HG03064 (cell line): ENCODE results near the gene ZNF619.
"Not testable (repeated sequence)": the region's sequence is repeated elsewhere in the genome, so short reads cannot be mapped to it uniquely, and the experiment has no call there.

ENCODE experiments used
- ATAC-seq: cut with Tn5 transposase; IDR thresholded peaks from one replicate; pipeline ENCODE4 v1.9.1; 2021; ENCODE audit warnings: low read depth; ENCODE audit not compliant: unreplicated experiment

ZNF619 gene

DNA sequence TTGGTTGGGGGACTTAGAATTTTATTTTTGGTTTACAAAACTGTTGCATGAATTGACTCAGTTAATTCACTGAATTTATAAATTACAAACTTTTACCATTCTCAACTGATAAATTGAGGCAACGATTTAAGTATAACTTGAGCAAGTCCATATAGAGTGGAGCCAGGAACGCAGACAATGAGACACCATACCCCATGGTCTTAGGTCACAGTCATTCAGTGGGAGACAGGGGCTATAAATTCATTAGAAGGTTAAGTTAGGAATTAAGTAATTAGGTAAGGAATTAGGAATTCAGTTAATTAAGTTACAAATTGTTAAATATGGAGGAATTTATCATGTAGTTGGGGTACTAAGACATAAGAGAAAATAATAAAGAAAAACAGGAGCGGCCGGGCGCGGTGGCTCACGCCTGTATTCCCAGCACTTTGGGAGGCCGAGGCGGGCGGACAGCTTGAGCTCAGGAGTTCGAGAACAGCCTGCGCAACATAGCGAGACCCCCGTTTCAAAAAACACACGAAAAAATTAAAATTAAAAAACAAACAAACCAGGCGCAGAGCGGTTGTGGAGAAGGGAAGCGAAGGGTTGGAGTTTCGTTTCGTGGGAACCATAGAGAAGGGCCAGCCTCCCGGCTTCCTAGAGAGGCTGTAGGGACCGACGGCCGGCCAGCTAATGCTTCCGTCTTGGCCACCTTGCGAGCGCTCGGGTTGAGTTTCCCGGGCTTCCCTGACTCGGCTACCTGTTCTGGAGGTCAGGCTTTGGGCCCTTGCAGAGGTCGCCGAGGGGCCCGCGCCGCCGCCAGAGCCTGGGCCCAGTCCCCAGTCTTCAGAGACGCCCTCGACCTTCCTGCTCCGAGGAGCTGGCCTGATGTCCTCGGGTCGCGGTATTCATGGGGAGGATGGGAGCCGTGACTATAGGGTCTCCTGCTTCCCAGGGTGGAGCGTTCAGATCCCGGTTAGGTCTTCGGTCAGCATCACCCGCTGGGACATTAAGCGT lies at the start of gene ZNF619:
TSS of gene ZNF619 (plus strand) at position 645 of the 993 bp plus-strand sequence. CDS start 858 bp downstream, outside the sequence.
- no peak for ATAC-seq

DNA sequence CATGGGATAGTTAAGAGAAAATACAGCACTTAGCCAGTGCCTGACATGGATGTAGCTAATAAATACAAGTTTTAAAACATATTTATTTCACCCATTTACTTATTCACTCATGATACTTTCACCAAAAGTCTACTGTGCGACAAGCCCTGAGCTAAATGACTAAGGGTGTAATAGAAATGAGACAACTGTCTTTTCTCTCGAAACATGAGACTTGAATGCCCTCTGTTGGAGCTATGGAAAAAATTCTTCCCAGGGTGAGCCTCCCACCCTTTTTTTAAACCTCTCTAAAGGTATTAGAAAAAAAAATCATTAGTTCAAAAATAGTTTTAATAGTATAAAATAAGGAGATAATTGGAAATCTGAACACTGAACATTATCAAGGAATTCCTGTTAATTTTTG lies 44.1 kb upstream of the ZNF619 start:
- ATAC-seq, result no peak

DNA sequence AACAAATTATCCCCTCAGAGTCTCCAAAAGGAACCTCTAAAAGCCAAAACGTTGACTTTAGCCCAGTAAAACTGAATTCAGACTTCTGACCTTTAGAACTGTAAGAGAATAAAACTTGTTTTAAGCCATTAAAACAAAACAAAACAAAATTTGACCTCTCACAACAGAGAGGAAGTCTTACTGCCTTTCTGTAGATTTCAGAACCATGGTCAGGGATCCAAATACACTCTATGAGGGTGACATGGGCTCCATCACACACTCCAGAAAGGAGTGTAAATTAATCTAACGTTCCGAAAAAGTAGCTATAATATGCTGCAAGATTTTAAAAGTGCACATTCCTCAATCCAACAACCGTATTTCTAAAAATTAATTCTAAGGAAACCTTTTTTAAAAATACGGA lies 39.0 kb upstream of the ZNF619 start:
- ATAC-seq, result no peak

DNA sequence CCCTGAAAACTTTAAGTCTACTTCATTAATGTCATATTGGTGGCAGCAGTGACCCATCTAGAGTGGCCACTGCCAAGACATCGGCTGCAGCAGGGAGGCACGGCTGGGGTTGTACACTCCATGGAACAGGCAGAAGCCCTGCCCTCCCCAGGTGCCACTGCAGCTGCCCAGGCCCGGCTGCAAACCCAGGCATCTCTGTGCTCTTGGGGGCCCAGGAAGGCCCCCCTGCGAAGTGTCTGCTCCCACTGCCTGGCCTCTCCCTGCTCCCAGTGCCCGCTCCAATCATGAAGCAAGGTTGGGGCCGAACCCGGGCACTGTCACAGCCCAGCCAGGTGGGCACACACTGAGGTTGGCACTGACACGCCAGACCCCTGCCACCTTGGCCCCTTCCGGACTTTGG lies 31.9 kb upstream of the ZNF619 start:
- ATAC-seq, result no peak

DNA sequence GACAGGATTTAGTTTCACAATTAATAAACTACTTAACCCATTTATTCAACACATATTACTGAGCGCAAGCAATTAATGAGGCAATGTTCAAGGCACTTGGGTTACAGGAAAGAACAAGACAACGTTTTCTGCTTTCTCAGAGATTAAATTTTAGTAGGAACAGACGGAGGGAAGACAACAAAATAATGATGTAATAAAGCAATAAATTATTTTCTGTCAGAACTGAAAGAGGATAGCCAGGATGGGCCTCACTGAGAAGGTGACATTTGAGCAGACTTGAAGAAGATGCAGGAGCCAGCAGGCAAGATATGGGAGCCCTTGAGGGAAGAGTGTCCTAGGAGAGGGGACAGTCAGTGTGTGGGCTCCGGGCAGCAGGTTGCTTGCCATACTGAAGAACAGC lies 31.0 kb upstream of the ZNF619 start:
- no peak for ATAC-seq

DNA sequence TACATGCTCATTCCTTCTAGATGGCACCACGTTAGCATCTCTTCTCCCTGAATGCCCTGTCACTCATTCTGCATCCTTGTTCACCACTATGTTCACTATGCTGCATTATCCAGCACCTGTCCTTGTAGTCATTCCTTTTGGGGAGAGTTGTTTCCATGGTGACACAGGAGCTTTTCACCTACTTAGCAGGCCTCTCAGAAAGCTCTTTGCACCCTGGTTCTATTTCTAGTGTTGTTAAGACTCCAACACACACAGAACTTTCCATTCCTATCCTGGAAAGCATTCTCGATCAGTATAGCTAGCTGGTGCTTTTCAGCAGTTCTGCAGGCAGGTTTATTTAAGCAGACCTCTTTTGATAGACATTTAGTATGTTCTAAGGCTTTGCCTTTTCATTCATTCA lies 26.5 kb upstream of the ZNF619 start:
- no peak for ATAC-seq

DNA sequence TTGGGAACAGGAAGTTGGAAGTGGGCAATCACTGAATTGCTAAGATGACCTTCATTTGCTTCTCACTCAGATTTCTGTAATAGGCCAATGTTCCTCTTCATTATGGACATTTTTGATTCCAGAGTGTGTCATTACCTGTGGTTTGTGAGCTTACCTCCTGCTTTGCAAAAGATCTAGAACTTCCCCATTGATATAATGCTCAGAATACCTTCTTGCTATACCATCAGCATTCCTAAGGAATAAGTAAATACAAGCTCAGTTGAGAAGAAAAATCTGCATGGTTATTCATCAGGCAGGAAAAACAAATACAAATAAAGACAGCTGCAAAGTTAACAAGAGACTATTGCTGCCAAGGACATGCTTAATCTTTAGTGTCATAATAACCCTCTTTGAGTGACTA lies 25.4 kb upstream of the ZNF619 start:
- ATAC-seq, result no peak

DNA sequence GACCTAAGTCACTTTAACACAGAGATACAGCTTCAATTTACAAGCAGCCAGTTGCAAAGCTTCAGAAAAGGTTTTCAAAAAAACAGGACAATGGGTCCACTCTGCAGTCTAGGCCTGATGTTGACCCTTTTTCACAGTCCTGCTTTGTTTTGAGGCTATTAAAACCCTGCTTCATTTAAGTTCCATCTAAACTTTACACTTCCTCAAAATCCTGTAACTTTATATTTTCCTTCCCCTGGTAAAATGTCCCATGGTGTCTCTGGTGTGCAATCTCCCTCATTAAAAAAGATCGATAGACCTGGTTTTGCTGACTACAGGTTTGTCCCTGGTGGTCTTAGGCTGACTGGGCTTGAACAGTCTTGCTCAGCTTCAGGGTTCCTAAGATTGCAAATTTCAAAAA lies 24.9 kb upstream of the ZNF619 start:
- ATAC-seq, result no peak

DNA sequence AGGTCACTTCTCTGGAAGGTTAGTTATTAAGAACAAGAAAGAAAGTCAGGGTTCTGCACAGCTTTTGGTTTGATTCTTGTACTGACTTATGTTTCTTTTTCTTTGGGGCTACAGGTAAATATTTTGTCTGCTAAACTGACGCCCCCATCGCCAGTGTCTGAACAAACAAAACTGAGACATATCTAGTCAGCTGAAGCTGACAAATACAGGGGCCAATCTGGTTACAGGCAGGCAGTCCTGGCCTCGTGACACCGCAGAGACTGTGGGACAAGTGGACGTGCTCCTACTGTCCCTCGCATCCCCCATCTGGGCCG lies 24.4 kb upstream of the ZNF619 start:
- ATAC-seq, result no peak

DNA sequence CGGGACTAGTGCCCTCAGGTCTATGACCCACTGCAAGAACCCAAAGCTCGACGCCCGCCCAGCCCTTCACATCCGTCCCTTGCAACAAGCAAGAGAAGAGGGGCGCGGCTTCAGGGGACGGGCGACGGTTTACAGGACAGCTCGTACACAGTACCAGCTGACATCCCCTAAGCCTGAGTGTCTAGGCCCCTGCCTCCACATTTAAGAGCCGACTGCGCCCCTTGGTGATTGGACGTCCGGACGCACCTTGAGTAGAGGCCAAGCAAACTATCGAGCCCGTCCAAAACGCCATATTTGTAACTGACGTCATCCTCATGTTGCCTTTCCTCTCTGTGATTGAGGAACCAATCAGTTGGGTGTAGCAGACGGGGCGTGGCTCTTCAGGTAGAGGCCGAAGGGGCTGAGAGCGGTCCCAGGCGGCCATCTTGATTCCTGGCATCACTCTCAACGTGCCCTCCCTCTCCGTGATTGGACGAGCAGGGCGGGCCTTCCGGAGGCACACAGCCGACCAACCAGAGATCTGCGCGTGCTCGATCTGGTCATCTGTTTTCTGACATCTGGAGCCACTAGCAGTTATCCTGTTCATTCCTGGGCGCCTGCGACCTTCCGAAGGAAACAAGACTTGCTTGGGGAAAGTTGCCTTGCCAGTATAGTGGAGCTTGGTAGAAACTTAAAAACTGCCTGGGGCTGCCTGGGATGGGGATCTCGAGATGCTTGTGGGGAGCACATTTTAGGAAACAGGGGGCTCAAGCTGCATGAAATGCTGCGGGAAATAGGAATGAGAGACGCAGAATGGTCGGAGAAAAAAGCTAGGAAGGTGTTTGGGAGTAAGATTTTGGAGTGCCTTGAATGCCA lies 23.8 kb upstream of the ZNF619 start:
- ATAC-seq, result peak; percentile 91

DNA sequence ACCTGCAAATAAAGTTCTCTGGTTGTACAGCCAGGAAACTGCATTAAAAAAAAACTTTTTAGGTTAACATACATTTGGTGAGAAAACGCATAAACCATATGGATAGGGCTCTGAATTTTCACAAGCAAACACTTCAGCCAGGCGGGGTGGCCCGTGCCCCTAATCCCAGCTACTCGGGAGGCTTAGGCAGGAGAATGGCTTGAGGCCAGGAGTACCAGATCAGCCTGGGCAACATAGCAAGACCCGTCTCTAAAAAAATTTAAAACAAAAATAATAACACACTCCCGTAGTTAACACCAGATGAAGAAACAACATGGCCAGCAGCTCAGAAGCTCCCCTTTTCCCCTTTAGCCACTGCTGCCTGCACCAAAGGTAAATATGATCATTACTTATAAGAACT lies 23.0 kb upstream of the ZNF619 start:
- no peak for ATAC-seq

DNA sequence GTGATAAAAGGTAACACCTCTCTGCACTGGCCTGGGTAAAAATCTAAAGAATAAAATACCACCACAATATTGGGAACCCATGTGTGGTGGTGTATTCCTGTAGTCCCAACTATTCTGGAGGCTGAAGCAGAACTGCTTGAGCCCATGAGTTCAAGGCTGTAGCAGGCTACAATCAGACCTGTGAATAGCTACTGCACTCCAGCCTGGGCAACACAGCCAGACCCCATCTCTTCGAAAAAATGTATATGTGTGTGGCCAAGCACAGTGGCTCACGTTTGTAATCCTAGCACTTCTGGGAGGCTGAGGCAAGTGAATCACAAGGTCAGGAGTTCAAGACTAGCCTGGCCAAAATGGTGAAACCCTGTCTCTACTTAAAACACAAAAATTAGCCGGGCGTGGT lies 21.6 kb upstream of the ZNF619 start:
- no peak for ATAC-seq

DNA sequence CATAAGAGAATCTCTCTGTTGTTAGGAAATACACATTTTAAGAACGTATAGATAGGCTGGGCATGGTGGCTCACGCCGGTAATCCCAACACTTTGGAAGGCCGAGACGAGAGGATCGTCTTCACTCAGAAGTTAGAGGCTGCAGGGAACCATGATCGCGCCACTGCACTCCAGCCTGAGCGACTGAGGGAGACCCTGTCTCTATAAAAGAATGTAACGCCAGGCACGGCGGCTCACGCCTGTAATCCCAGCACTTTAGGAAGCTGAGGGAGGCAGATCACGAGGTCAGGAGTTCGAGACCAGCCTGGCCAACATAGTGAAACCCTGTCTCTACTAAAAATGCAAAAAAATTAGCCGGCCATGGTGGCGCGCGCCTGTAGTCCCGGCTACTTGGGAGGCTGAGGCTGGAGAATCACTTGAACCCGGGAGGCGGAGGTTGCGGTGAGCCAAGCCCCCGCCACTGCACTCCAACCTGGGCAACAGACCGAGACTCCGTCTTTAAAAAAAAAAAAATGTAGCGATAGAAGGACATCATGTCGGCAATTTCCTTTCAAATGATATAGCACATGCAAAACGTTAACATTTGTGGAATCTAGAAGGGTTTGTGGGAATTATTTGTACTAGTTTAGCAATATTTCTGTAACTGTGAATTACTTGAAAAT lies 20.5 kb upstream of the ZNF619 start:
- ATAC-seq, result no peak

DNA sequence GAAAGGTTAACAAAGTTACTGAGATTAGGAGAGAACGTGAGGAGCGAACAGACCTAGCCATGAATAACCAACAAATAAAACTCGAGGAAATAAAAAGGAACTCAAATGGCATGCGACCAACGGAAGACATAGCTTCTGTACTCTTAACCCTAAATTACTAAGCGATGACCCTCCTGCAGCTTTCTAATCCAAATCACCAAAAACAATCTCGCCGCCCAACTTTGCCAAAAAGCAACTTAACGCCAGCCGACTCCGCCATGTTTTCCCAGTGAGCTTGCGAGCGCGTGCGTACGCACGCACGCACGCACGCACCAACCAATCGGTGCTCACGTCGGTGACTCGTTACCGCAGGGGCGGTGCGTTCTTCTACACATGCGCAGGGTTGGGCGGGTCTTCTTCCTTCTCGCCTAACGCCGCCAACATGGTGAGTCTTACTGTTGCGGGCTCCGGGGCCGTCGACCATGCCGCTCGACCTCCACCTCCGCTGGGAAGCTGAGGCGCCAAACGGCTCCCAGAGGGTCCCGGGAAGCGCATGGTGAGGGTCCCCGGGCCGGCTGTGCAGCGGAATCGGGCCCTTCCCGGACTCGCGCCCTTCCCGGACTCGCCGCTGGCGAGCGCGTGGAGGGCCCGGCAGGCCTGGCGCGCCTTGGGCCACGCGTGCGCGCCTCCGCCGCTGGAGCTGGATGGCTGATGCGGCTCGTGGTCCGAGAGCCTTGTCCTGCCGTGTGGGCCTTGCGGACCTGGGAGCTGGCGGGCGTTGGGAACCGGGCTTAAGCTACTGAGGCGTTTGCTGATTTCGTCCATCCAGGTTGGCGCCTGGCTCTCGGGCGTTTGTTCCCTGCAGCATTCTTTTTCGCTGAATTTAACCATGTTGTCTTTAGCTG lies 19.7 kb upstream of the ZNF619 start, which contains the start of gene RPL14:
TSS of gene RPL14 (plus strand) at position 400 of the 884 bp plus-strand sequence. CDS start at position 533, 133 bp downstream.
- ATAC-seq, result peak; percentile 60

DNA sequence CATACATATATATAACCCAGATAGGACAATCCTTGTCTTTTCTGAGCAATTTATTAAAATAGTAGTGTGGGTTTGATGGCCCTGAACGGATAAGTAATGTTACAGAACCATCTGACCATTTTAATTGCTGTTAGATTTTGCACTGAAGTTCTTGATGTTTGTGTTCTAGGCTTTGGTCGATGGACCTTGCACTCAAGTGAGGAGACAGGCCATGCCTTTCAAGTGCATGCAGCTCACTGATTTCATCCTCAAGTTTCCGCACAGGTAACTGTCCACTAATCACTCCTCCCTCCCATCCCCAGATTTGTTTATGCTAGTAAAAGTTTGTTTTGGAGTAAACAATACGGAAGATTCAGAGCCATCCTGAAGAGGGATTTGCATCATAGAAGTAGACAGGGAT lies 18.4 kb upstream of the ZNF619 start:
- no peak for ATAC-seq

DNA sequence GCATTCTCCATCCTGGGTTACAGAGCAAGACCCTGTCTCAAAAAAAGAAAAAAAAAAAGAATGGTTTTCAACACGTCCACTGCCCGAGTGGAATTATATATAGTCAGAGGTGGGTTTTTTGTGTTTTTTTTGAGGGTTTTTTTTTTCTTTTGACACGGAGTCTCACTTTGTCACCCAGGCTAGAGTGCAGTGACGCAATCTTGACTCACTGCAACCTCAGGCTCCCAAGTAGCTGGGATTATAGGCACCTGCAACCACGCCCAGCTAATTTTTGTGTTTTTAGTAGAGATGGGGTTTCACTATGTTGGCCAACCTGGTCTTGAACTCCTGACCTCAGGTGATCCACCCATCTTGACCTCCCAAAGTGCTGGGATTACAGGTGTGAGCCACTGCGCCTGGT lies 16.4 kb upstream of the ZNF619 start:
- ATAC-seq, result not testable (repeated sequence)

DNA sequence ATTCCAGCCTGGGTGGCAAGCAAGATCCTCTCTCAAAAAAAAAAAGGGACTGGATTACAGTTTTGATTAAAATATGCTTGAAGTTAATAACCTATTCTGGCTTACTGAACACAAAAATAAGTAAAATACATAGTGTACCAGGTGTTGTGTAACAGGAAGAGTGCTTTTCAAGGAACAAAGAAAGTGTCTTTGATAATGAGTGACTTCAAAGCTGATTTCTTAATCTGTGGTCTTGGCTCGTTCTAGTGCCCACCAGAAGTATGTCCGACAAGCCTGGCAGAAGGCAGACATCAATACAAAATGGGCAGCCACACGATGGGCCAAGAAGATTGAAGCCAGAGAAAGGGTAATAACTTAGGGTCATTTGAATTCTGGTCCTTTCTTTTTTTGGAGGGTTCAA lies 15.8 kb upstream of the ZNF619 start:
- ATAC-seq, result no peak

DNA sequence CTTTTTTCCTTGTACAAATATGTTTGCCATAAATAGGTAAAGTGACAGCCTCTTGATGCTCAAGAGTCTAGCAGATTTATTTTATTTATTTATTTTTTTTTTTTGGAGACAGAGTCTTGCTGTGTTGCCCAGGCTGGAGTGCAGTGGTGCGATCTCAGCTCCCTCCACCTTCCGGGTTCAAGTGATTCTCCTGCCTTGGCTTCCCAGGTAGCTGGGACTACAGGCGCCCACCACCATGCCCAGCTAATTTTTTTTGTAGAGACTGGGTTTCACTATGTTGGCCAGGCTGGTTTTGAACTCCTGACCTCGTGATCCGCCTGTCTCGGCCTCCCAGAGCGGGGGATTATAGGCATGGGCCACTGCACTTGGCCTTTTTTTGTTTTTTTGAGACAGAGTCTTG lies 14.1 kb upstream of the ZNF619 start:
- ATAC-seq, result not testable (repeated sequence)

DNA sequence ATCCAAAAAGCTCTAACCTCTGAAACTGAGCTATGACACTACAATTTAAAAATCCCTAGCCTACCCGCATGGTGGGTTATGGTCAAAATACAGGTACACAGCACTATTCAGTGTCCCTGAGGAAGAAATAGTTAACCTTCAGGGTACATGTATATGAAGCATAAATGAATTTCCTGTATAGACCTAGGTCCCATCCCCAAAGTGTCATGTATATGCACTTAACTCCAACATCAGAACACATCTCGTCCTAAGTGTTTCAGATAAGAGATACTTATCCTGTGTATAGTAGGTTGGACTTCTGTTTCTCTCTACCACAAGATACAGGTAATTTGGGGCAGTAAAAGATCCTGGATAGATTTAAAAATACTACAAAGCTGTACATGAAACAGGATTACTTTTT lies 13.3 kb upstream of the ZNF619 start:
- ATAC-seq, result no peak
